OCI-LY7 (cell line): ENCODE measurements around the gene SLC16A12. TPM values are rescaled to one million over a fixed set of nuclear protein-coding genes. Genes with fewer than 3 reads are reported as not detected.
A peak's percentile ranks its signal among the peaks of the same experiment; 100 is the strongest.
"Not testable (repeated sequence)": the region's sequence is repeated elsewhere in the genome, so short reads cannot be mapped to it uniquely, and the experiment has no call there.

Experiments used
- BruUV-seq: library from RNA; stranded (reverse); fragments of 400-500 nt; replicated peaks from 2 replicates; lab custom pipeline; 2021; lab: Mats Ljungman, UMichigan
- CTCF ChIA-PET: fragments of 300-600 bp; sonication (Branson Sonifier 250); formaldehyde crosslinking; loops from one replicate; lab custom pipeline; 2022; ENCODE audit warnings: antibody characterized with exemption; ENCODE audit not compliant: unreplicated experiment; lab: Charles Lee
- POLR2A ChIA-PET: fragments of 300-600 bp; sonication (Branson Sonifier 250); formaldehyde crosslinking; loops from one replicate; lab custom pipeline; 2022; ENCODE audit warnings: antibody characterized with exemption; lab: Charles Lee
- DNase-seq: peaks from one replicate; pipeline ENCODE4 v3.0.0-alpha.2; 2015; ENCODE audit warnings: low spot score
- H2AFZ ChIP-seq: fragments of 200-600 bp; sonication (generic), shearing (Covaris generic); 2 replicates; pipeline ENCODE4 v1.6.1; 2014; ENCODE audit warnings: mild to moderate bottlenecking, antibody characterized with exemption, low read length, moderate library complexity
- H3K27ac ChIP-seq: fragments of 200-600 bp; sonication (generic); 2 replicates; pipeline ENCODE4 v1.5.1; 2014; ENCODE audit warnings: mixed run types, low read depth, mild to moderate bottlenecking, moderate library complexity, low read length, inconsistent platforms; ENCODE audit not compliant: poor library complexity, severe bottlenecking
- H3K36me3 ChIP-seq: fragments of 200-600 bp; sonication (generic); 2 replicates; pipeline ENCODE4 v1.6.1; 2014; ENCODE audit warnings: mild to moderate bottlenecking, antibody characterized with exemption, low read length, moderate library complexity, mixed read lengths; ENCODE audit not compliant: insufficient read depth
- H3K4me1 ChIP-seq: fragments of 200-600 bp; sonication (generic); 2 replicates; pipeline ENCODE4 v1.5.1; 2014; ENCODE audit warnings: mild to moderate bottlenecking, low read length; ENCODE audit not compliant: insufficient read depth, poor library complexity, severe bottlenecking
- H3K4me2 ChIP-seq: fragments of 200-600 bp; sonication (generic); 2 replicates; pipeline ENCODE4 v1.6.1; 2014; ENCODE audit warnings: mild to moderate bottlenecking, low read length
- H3K4me3 ChIP-seq: fragments of 200-600 bp; sonication (generic); 2 replicates; pipeline ENCODE4 v1.5.1; 2014; ENCODE audit warnings: mild to moderate bottlenecking, low read depth, low read length; ENCODE audit not compliant: poor library complexity, severe bottlenecking
- H3K79me2 ChIP-seq: fragments of 200-600 bp; sonication (generic); 2 replicates; pipeline ENCODE4 v1.6.1; 2016; ENCODE audit warnings: low read depth, mild to moderate bottlenecking, low read length, moderate library complexity, mixed read lengths; ENCODE audit not compliant: insufficient read depth
- H3K9me2 ChIP-seq: fragments of 200-600 bp; sonication (generic); 2 replicates; pipeline ENCODE4 v1.6.1; 2016; ENCODE audit warnings: mild to moderate bottlenecking, low read length, mixed read lengths; ENCODE audit not compliant: insufficient read depth
- H3K9me3 ChIP-seq: fragments of 200-600 bp; sonication (generic); 2 replicates; pipeline ENCODE4 v1.6.1; 2014; ENCODE audit warnings: mild to moderate bottlenecking, mixed run types, low read length, mixed read lengths
- H4K20me1 ChIP-seq: fragments of 200-600 bp; sonication (generic); 2 replicates; pipeline ENCODE4 v1.6.1; 2014; ENCODE audit warnings: mild to moderate bottlenecking, antibody characterized with exemption, low read length, moderate library complexity, mixed read lengths; ENCODE audit not compliant: insufficient read depth
- EZH2phosphoT487 ChIP-seq: fragments of 200-600 bp; sonication (generic); IDR thresholded peaks from 2 replicates; pipeline ENCODE4 v1.6.1; 2018; ENCODE audit warnings: low read depth, borderline replicate concordance, mild to moderate bottlenecking, mixed run types, antibody characterized with exemption, low read length, moderate library complexity, mixed read lengths
- intact Hi-C: fragments of 100-400 bp; cut with micrococcal nuclease; formaldehyde crosslinking; loops from one replicate; pipeline ENCODE4 v1.10.0; 2022; ENCODE audit not compliant: unreplicated experiment
- total RNA-seq, 2 experiments: library from RNA; depleted of rRNA in 1 of 2; stranded (reverse); fragments of >200 nt in 1 of 2; shearing (Covaris generic) in 1 of 2; gene quantifications; 2 replicates each; pipeline ENCODE4 v1.2.3, GENCODE V29; 2014 to 2022
- TF ChIP-seq, protein P1 (sequence below): fragments of 200-600 bp; sonication (generic); conservative IDR thresholded peaks from 2 replicates; pipeline ENCODE4 v1.5.1; 2014; ENCODE audit warnings: mild to moderate bottlenecking, antibody characterized with exemption, low read length, moderate library complexity, mixed read lengths

Gene SLC16A12
- total RNA-seq, 2 experiments from 2014 or later = not detected

- intact Hi-C loops = loop anchor here (5.0 kb wide), 1 partner anchor 157 kb away; no protein-coding TSS in a partner anchor
- peak within 1 kb of the TSS; percentile 75 for H3K4me2 ChIP-seq
- H3K4me1 ChIP-seq = peaks cover 3% of the 10 kb centered on the region
- no peaks in the 10 kb centered on the region for H3K79me2 ChIP-seq
- peak within 1 kb of the TSS; percentile 74 for H3K4me3 ChIP-seq
- BruUV-seq = no TSS peak
- TF ChIP-seq, protein P1, sequence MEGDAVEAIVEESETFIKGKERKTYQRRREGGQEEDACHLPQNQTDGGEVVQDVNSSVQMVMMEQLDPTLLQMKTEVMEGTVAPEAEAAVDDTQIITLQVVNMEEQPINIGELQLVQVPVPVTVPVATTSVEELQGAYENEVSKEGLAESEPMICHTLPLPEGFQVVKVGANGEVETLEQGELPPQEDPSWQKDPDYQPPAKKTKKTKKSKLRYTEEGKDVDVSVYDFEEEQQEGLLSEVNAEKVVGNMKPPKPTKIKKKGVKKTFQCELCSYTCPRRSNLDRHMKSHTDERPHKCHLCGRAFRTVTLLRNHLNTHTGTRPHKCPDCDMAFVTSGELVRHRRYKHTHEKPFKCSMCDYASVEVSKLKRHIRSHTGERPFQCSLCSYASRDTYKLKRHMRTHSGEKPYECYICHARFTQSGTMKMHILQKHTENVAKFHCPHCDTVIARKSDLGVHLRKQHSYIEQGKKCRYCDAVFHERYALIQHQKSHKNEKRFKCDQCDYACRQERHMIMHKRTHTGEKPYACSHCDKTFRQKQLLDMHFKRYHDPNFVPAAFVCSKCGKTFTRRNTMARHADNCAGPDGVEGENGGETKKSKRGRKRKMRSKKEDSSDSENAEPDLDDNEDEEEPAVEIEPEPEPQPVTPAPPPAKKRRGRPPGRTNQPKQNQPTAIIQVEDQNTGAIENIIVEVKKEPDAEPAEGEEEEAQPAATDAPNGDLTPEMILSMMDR = no peak
- no peak for TF ChIP-seq EZH2phosphoT487
- ChIA-PET POLR2A (interaction anchor here (0.6 to 1.4 kb wide), 7 partner anchors 18 to 627 kb away, joined by 3 to 5 read pairs (median 3); no protein-coding TSS in a partner anchor), CTCF (no interaction called here)
- no peaks in the 10 kb centered on the region for H4K20me1 ChIP-seq
- H3K36me3 ChIP-seq = no peaks in the 10 kb centered on the region
- DNase-seq = peak; percentile 80
- H3K27ac ChIP-seq = no peak within 1 kb of the TSS
- no peaks in the 10 kb centered on the region for H3K9me2 ChIP-seq
- no peaks in the 10 kb centered on the region for H3K9me3 ChIP-seq
- H2AFZ ChIP-seq = peak within 1 kb of the TSS; percentile 98
These were observed 121.1 kb downstream of the SLC16A12 start, which contains the start of gene IFIT5 for GRCh38 chr10:89414146-89414878. Gene IFIT5 (plus strand): TSS chr10:89414568. CDS start chr10:89414799, 231 bp downstream.

DNA sequence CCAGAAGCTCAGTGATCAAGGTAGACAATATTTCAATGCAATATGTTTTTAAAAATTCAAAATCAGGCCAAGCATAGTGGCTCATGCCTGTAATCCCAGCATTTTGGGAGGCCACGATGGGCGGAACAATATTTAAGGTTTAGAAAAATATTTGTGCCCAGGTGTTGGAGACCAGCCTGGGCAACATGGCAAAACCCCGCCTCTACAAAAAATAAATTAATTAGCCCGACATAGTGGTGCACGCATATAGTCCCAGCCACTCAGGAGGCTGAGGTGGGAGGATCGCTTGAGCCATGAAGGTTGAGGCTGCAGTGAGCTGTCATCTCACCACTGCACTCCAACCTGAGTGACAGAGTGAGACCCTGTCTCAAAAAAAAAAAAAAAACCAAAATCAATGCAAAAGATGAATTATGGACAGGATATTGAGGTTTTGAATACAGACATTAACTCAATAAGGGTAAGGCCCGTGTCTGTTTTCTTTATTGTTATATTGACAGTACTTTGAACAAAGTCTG is 121.9 kb downstream of the SLC16A12 start:
- H3K4me3 ChIP-seq = peak overlapping the region; percentile 74
- intact Hi-C loops = loop anchor here (5.0 kb wide), 1 partner anchor 156 kb away; no protein-coding TSS in a partner anchor
- ChIA-PET POLR2A (interaction anchor here (0.6 to 1.4 kb wide), 5 partner anchors 81 to 627 kb away, joined by 3 to 4 read pairs (median 4); no protein-coding TSS in a partner anchor), CTCF (no interaction called here)
- no peaks in the 10 kb centered on the region for H4K20me1 ChIP-seq
- H3K9me2 ChIP-seq = no peaks in the 10 kb centered on the region
- H3K4me1 ChIP-seq = peaks cover 3% of the 10 kb centered on the region
- H3K36me3 ChIP-seq = no peaks in the 10 kb centered on the region
- no TSS peak for BruUV-seq
- H3K27ac ChIP-seq = no peak overlapping the region
- H3K9me3 ChIP-seq = no peaks in the 10 kb centered on the region
- no peak for TF ChIP-seq EZH2phosphoT487
- TF ChIP-seq, protein P1 = no peak
- no peaks in the 10 kb centered on the region for H3K79me2 ChIP-seq
- DNase-seq = no peak
- peak overlapping the region; percentile 75 for H3K4me2 ChIP-seq
- H2AFZ ChIP-seq = peak overlapping the region; percentile 98

DNA sequence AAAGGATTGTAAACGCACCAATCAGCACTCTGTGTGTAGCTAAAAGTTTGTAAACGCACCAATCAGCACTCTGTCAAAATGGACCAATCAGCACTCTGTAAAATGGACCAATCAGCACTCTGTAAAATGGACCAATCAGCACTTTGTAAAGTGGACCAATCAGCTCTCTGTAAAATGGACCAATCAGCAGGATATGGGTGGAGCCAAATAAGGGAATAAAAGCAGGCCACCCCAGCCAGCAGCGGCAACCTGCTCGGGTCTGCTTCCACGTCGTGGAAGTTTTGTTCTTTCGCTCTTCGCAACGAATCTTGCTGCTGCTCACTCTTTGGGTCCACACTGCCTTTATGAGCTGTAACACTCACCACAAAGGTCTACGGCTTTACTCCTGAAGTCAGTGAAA is 123.1 kb downstream of the SLC16A12 start:
- not testable (repeated sequence) for DNase-seq, H3K27ac ChIP-seq

GRCh38 chr10:89411135-89411534 is 124.3 kb downstream of the SLC16A12 start:
- H3K4me1 ChIP-seq, H3K4me2 ChIP-seq, BruUV-seq, POLR2A ChIA-PET, H3K4me3 ChIP-seq, H3K27ac ChIP-seq, H3K9me2 ChIP-seq, H3K9me3 ChIP-seq, DNase-seq, H2AFZ ChIP-seq, H3K79me2 ChIP-seq, H3K36me3 ChIP-seq, CTCF ChIA-PET, H4K20me1 ChIP-seq: not testable (repeated sequence)
- intact Hi-C loops = loop anchor here (5.0 kb wide), 1 partner anchor 154 kb away; no protein-coding TSS in a partner anchor

More for the DNA sequence above, 123.1 kb downstream of the SLC16A12 start:
- H4K20me1 ChIP-seq, CTCF ChIA-PET, H3K4me2 ChIP-seq, H2AFZ ChIP-seq, H3K4me1 ChIP-seq, H3K4me3 ChIP-seq, H3K79me2 ChIP-seq, H3K9me3 ChIP-seq, H3K36me3 ChIP-seq, H3K9me2 ChIP-seq, BruUV-seq: not testable (repeated sequence)
- POLR2A ChIA-PET = interaction anchor here (0.6 kb wide), 1 partner anchor 74 kb away, joined by 3 read pairs; no protein-coding TSS in a partner anchor
- intact Hi-C loops = loop anchor here (5.0 kb wide), 1 partner anchor 155 kb away; no protein-coding TSS in a partner anchor
